Suppressor macrophage (primary cell): Measurements from ENCODE around the gene STAMBP.
"Not testable (repeated sequence)": the region's sequence is repeated elsewhere in the genome, so short reads cannot be mapped to it uniquely, and the experiment has no call there.

ENCODE experiments used
- DNase-seq, 4 experiments: peaks; one replicate each; pipeline ENCODE4 v3.0.0-alpha.2; 2020 to 2022

STAMBP gene

GRCh38 chr2:73887596-73888353 lies 59.0 kb downstream of the STAMBP start:
- DNase-seq: not testable (repeated sequence)

- DNase-seq: no peak
Observed at GRCh38 chr2:73888388-73888787, 59.6 kb downstream of the STAMBP start.

- DNase-seq: no peak
Observed at GRCh38 chr2:73889206-73889605, 60.4 kb downstream of the STAMBP start.

GRCh38 chr2:73890301-73891092 lies 61.7 kb downstream of the STAMBP start:
- no peak for DNase-seq

GRCh38 chr2:73891276-73891901 lies 62.6 kb downstream of the STAMBP start:
- DNase-seq: no peak

- DNase-seq: no peak
Observed at GRCh38 chr2:73892631-73893329, 64.0 kb downstream of the STAMBP start, which contains the start of gene ACTG2. ACTG2 (plus strand) TSS chr2:73893008; CDS start chr2:73901312, 8,304 bp downstream.

- DNase-seq: peak in 2 of 4 experiments; percentile 15 to 26
Observed at GRCh38 chr2:73893764-73894474, 65.2 kb downstream of the STAMBP start.

- DNase-seq: no peak
Observed at GRCh38 chr2:73894475-73894850, 65.7 kb downstream of the STAMBP start.

GRCh38 chr2:73894877-73895276 lies 66.1 kb downstream of the STAMBP start:
- no peak for DNase-seq

- DNase-seq: no peak
Observed at GRCh38 chr2:73895473-73895872, 66.7 kb downstream of the STAMBP start.

GRCh38 chr2:73896362-73897239 lies 67.8 kb downstream of the STAMBP start:
- peak; percentile 18 to 40 (median 34) for DNase-seq

GRCh38 chr2:73897240-73897583 lies 68.5 kb downstream of the STAMBP start:
- no peak for DNase-seq

- peak in 1 of 4 experiments; percentile 20 for DNase-seq
Observed at GRCh38 chr2:73897934-73898333, 69.2 kb downstream of the STAMBP start.

- DNase-seq: no peak
Observed at GRCh38 chr2:73899801-73900336, 71.1 kb downstream of the STAMBP start.

- no peak for DNase-seq
Observed at GRCh38 chr2:73901143-73901542, 72.4 kb downstream of the STAMBP start.

- DNase-seq: no peak
Observed at GRCh38 chr2:73902284-73902683, 73.5 kb downstream of the STAMBP start.

GRCh38 chr2:73903313-73903712 lies 74.6 kb downstream of the STAMBP start:
- no peak for DNase-seq

- not testable (repeated sequence) for DNase-seq
Observed at GRCh38 chr2:73903949-73904613, 75.3 kb downstream of the STAMBP start.

GRCh38 chr2:73904952-73905351 lies 76.2 kb downstream of the STAMBP start:
- DNase-seq: no peak

- peak in 2 of 4 experiments; percentile 35 to 54 for DNase-seq
Observed at GRCh38 chr2:73906847-73907505, 78.2 kb downstream of the STAMBP start.
